Mesendoderm (in vitro differentiated cells): ENCODE data around the gene HSD17B8.

Experiments
- DNase-seq: peaks from one replicate; pipeline ENCODE4 v3.0.0; 2013
- H2AK5ac ChIP-seq: 2 replicates; pipeline ENCODE4 v1.6.1; 2013; ENCODE audit warnings: low read length, inconsistent platforms
- H2BK120ac ChIP-seq: 2 replicates; pipeline ENCODE4 v1.6.1; 2013; ENCODE audit warnings: low read depth, mild to moderate bottlenecking, low read length, moderate library complexity, mixed read lengths
- H2BK15ac ChIP-seq: replicated peaks from 2 replicates; pipeline ENCODE4 v1.6.1; 2013; ENCODE audit warnings: low read depth, mild to moderate bottlenecking, moderate library complexity
- H2BK5ac ChIP-seq: 2 replicates; pipeline ENCODE4 v1.6.1; 2013; ENCODE audit warnings: low read length, inconsistent platforms
- H3K18ac ChIP-seq: 2 replicates; pipeline ENCODE4 v1.6.1; 2013; ENCODE audit warnings: mild to moderate bottlenecking, low read length, mixed read lengths
- H3K23ac ChIP-seq: one replicate; pipeline ENCODE4 v1.6.1; 2013; ENCODE audit warnings: low read length
- H3K27ac ChIP-seq: 2 replicates; pipeline ENCODE4 v1.5.1; 2013; ENCODE audit warnings: low read depth, mild to moderate bottlenecking, inconsistent platforms, low read length, moderate library complexity
- H3K27me3 ChIP-seq: 2 replicates; pipeline ENCODE4 v1.6.1; 2013; ENCODE audit warnings: low read length, control low read depth, mild to moderate bottlenecking, inconsistent platforms; ENCODE audit not compliant: insufficient read depth, poor library complexity
- H3K36me3 ChIP-seq: 2 replicates; pipeline ENCODE4 v1.6.1; 2013; ENCODE audit warnings: low read length, inconsistent platforms; ENCODE audit not compliant: control insufficient read depth, insufficient read depth
- H3K4ac ChIP-seq: one replicate; pipeline ENCODE4 v1.6.1; 2013; ENCODE audit warnings: low read depth, mild to moderate bottlenecking, low read length, moderate library complexity
- H3K4me1 ChIP-seq: 2 replicates; pipeline ENCODE4 v1.6.1; 2013; ENCODE audit warnings: low read depth, low read length, inconsistent platforms; ENCODE audit not compliant: control insufficient read depth
- H3K4me2 ChIP-seq: 2 replicates; pipeline ENCODE4 v1.6.1; 2013; ENCODE audit warnings: low read length
- H3K4me3 ChIP-seq: 2 replicates; pipeline ENCODE4 v1.5.1; 2013; ENCODE audit warnings: mild to moderate bottlenecking, low read length
- H3K56ac ChIP-seq: one replicate; pipeline ENCODE4 v1.6.1; 2013; ENCODE audit warnings: low read length
- H3K79me1 ChIP-seq: 2 replicates; pipeline ENCODE4 v1.6.1; 2013; ENCODE audit warnings: low read length, inconsistent platforms
- H3K79me2 ChIP-seq: 2 replicates; pipeline ENCODE4 v1.6.1; 2013; ENCODE audit warnings: mild to moderate bottlenecking, low read length; ENCODE audit not compliant: control insufficient read depth, insufficient read depth
- H3K9ac ChIP-seq: 2 replicates; pipeline ENCODE4 v1.6.1; 2013; ENCODE audit warnings: low read length, inconsistent platforms
- H4K5ac ChIP-seq: one replicate; pipeline ENCODE4 v1.6.1; 2013; ENCODE audit warnings: low read length
- H4K8ac ChIP-seq: one replicate; pipeline ENCODE4 v1.6.1; 2013; ENCODE audit warnings: low read depth, mild to moderate bottlenecking, control low read depth, low read length, moderate library complexity
- WGBS: extraction: QIAGEN DNeasy Blood & Tissue Kit; methylation state at CpG from one replicate; pipeline ENCODE4 v1.1.7; 2013; ENCODE audit warnings: low lambda C conversion rate, missing lambda C conversion rate; ENCODE audit not compliant: insufficient coverage; ENCODE audit errors: extremely low coverage; 5-methylcytosine and 5-hydroxymethylcytosine counted together

The HSD17B8 gene

GRCh38 chr6:33204165-33204414 is 365 bp upstream of the HSD17B8 start:
- WGBS: no CpG with 5 or more reads among the region's 4 CpGs
- Histone ChIP-seq H3K4me2 (no peak overlapping the region), H3K4me3 (no peak overlapping the region), H2BK120ac (no peak overlapping the region), H2BK15ac (no peak overlapping the region), H3K4ac (no peak overlapping the region), H3K23ac (no peak overlapping the region), H4K5ac (no peak overlapping the region), H3K9ac (no peak overlapping the region), H4K8ac (no peak overlapping the region), H3K36me3 (peaks cover 12% of the 10 kb centered on the region), H3K18ac (no peak overlapping the region), H2BK5ac (no peak overlapping the region), H3K79me1 (peaks cover 23% of the 10 kb centered on the region), H3K56ac (no peak overlapping the region), H2AK5ac (no peak overlapping the region), H3K79me2 (peaks cover 21% of the 10 kb centered on the region), H3K27me3 (no peaks in the 10 kb centered on the region), H3K4me1 (peaks cover 15% of the 10 kb centered on the region), H3K27ac (no peak overlapping the region)
- no peak for DNase-seq

- Histone ChIP-seq H2BK120ac (no peak overlapping the region), H3K4me1 (peaks cover 15% of the 10 kb centered on the region), H3K27me3 (no peaks in the 10 kb centered on the region), H3K4me2 (peak overlapping the region; percentile 77), H3K4me3 (no peak overlapping the region), H3K79me2 (peaks cover 19% of the 10 kb centered on the region), H4K5ac (no peak overlapping the region), H2AK5ac (no peak overlapping the region), H2BK15ac (no peak overlapping the region), H3K36me3 (peaks cover 12% of the 10 kb centered on the region), H2BK5ac (no peak overlapping the region), H3K27ac (no peak overlapping the region), H3K56ac (peak overlapping the region; percentile 92), H3K4ac (no peak overlapping the region), H3K9ac (peak overlapping the region; percentile 86), H4K8ac (no peak overlapping the region), H3K79me1 (peaks cover 23% of the 10 kb centered on the region), H3K23ac (no peak overlapping the region), H3K18ac (no peak overlapping the region)
- DNase-seq: peak; percentile 86
- no CpG with 5 or more reads among the region's 17 CpGs for WGBS
Measured at GRCh38 chr6:33205191-33206026, 954 bp downstream of the HSD17B8 start.

DNA sequence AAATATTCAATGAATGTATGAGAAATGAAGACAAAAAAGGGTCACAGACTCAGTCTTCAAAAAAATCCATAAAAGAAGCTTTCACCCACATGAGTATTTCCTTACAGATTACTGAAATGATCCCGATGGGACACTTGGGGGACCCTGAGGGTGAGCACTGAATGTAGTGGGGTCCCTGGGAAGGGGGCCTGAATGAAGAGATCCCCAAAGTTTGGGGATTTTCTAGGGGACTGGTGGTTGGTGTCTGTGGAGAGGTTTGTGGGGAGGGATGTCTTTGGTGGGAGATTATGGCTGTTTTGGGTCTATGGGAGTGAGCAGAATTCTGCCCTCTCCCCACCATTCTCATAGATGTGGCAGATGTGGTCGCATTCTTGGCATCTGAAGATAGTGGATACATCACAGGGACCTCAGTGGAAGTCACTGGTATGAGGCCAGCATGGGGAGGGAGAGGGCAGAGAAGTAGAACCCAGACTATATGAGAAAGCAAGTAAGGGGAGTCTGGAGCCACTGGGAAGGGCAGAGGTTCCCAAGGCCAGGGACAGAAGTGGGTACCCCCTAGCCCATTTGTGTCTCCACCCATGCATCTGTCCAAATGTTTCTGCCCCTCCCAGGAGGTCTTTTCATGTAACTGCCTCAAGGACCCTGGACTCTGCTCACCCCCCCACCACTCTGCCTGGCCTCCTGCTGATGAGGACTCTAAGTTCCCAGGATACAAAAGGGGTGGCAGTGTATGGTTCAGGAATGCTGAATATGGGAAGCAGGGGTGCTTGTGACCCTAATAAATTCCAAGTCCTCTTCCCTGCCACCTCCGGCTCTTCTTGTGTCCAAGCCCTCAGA is 1.8 kb downstream of the HSD17B8 start:
- DNase-seq: no peak
- no peaks in the 10 kb centered on the region for H3K27me3 ChIP-seq
- H3K56ac ChIP-seq: no peak overlapping the region
- H4K8ac ChIP-seq: no peak overlapping the region
- H2BK15ac ChIP-seq: no peak overlapping the region
- peaks cover 12% of the 10 kb centered on the region for H3K36me3 ChIP-seq
- peaks cover 21% of the 10 kb centered on the region for H3K79me1 ChIP-seq
- H3K4me3 ChIP-seq: no peak overlapping the region
- H3K4ac ChIP-seq: no peak overlapping the region
- no peak overlapping the region for H3K9ac ChIP-seq
- no peak overlapping the region for H2AK5ac ChIP-seq
- no peak overlapping the region for H3K4me2 ChIP-seq
- H3K4me1 ChIP-seq: peaks cover 15% of the 10 kb centered on the region
- H3K79me2 ChIP-seq: peaks cover 14% of the 10 kb centered on the region
- peak overlapping the region; percentile 60 for H3K23ac ChIP-seq
- H2BK5ac ChIP-seq: no peak overlapping the region
- no CpG with 5 or more reads among the region's 3 CpGs for WGBS
- no peak overlapping the region for H3K27ac ChIP-seq
- H3K18ac ChIP-seq: no peak overlapping the region
- H2BK120ac ChIP-seq: no peak overlapping the region
- H4K5ac ChIP-seq: no peak overlapping the region

- peak overlapping the region; percentile 99 for H3K4me2 ChIP-seq
- peak overlapping the region; percentile 96 for H3K56ac ChIP-seq
- no peak overlapping the region for H2AK5ac ChIP-seq
- DNase-seq: peak; percentile 63
- H2BK15ac ChIP-seq: no peak overlapping the region
- H3K27ac ChIP-seq: no peak overlapping the region
- H3K79me2 ChIP-seq: peaks cover 7% of the 10 kb centered on the region
- peak overlapping the region; percentile 9 for H3K18ac ChIP-seq
- WGBS: no CpG with 5 or more reads among the region's 20 CpGs
- no peak overlapping the region for H3K23ac ChIP-seq
- H2BK5ac ChIP-seq: no peak overlapping the region
- no peak overlapping the region for H3K4me3 ChIP-seq
- peak overlapping the region; percentile 86 for H3K9ac ChIP-seq
- H4K5ac ChIP-seq: no peak overlapping the region
- peaks cover 7% of the 10 kb centered on the region for H3K4me1 ChIP-seq
- H3K4ac ChIP-seq: no peak overlapping the region
- H3K79me1 ChIP-seq: peaks cover 14% of the 10 kb centered on the region
- no peak overlapping the region for H4K8ac ChIP-seq
- no peak overlapping the region for H2BK120ac ChIP-seq
- no peaks in the 10 kb centered on the region for H3K27me3 ChIP-seq
- peaks cover 12% of the 10 kb centered on the region for H3K36me3 ChIP-seq
Measured at GRCh38 chr6:33206864-33207551, 2.6 kb downstream of the HSD17B8 start.

DNA sequence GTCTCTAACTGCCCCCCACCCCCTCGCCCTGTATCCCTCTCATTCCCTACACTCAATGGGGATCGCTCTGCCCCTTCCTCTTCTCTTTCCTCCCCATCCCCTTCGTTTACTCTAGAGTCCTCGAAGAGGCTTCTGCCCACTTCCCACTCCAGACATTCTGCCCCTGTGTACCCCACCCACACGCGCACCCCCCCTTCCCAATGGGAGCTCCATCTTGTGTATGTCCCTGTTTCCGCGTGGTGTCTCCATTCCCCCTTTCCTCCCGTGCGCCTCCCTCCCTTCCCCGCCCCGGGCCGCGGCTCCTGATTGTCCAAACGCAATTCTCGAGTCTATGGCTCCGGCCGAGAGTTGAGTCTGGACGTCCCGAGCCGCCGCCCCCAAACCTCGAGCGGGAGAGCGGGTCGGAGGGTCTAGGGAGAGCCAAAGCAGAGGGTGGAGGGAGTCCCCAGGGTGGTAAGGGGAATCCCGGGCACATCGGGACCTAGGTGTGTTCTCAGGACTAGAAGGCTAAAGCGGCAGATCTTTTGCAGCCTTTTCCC is 3.2 kb downstream of the HSD17B8 start:
- no CpG with 5 or more reads among the region's 29 CpGs for WGBS
- H3K18ac ChIP-seq: peak overlapping the region; percentile 84
- peak overlapping the region; percentile 3 for H4K8ac ChIP-seq
- peak overlapping the region; percentile 81 for H3K4me3 ChIP-seq
- DNase-seq: no peak
- H3K4me1 ChIP-seq: peaks cover 4% of the 10 kb centered on the region
- H2BK5ac ChIP-seq: no peak overlapping the region
- H4K5ac ChIP-seq: no peak overlapping the region
- no peak overlapping the region for H2BK120ac ChIP-seq
- no peak overlapping the region for H3K27ac ChIP-seq
- peaks cover 7% of the 10 kb centered on the region for H3K79me1 ChIP-seq
- H3K9ac ChIP-seq: peak overlapping the region; percentile 86
- H3K56ac ChIP-seq: peak overlapping the region; percentile 96
- no peaks in the 10 kb centered on the region for H3K27me3 ChIP-seq
- H3K36me3 ChIP-seq: peaks cover 8% of the 10 kb centered on the region
- H3K23ac ChIP-seq: no peak overlapping the region
- peak overlapping the region; percentile 66 for H3K4ac ChIP-seq
- no peak overlapping the region for H2AK5ac ChIP-seq
- H3K79me2 ChIP-seq: peaks cover 1% of the 10 kb centered on the region
- peak overlapping the region; percentile 99 for H3K4me2 ChIP-seq
- no peak overlapping the region for H2BK15ac ChIP-seq
